ENCODE results near the gene ABHD13.
"Not testable (repeated sequence)": the region's sequence is repeated elsewhere in the genome, so short reads cannot be mapped to it uniquely, and the experiment has no call there.

The ABHD13 gene

DNA sequence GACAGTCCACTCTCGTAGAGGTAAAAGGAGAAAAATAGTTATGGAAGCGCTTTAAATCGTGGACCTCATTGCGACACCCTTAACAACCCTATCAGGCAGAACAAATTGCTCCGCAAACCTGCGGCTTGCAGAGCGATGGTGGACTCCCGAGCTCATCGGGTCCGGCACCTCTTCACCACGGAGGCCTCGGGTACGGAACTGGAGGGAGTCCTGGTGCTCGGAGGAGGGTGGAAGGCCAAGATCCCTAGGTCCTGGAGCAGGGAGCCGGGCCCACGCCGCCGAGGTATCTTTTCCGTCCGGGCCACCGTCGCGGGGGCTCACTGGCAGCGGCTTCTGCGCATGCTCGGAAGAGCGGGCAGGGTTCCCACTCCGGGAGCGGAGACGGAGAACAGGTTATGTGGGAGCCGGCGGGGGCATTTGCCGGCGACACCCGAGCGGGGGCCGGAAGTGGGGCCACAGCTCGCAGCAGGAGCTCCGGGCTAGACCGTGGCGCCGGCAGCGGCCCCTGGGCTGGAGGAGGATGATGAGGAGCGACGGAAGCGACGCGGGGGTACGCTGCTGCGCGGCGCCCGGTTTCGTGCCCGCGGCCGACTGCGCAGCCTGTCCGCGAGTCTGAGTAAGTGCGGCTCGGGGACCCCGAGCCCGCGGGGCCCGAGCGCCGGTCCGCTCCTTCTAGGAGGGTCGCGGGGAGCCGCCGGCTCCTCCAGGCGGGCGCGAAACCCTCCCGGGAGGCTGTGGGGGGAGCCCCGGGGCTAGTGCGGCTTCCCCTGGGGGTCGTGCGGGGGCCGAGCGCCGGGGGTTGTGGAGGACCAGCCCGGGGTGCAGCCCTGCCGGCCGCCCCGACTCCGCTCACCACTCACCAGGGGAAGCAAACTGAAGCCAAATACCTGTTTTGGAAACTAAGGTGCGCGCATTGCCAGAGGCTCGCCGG is at the start of gene ABHD13:
ABHD13 (plus strand) TSS at position 349 of the 931 bp plus-strand sequence. CDS start 10,827 bp downstream, outside the sequence.
- peak; percentile 76 for DNase-seq (ENCODE audit: low read depth)

DNA sequence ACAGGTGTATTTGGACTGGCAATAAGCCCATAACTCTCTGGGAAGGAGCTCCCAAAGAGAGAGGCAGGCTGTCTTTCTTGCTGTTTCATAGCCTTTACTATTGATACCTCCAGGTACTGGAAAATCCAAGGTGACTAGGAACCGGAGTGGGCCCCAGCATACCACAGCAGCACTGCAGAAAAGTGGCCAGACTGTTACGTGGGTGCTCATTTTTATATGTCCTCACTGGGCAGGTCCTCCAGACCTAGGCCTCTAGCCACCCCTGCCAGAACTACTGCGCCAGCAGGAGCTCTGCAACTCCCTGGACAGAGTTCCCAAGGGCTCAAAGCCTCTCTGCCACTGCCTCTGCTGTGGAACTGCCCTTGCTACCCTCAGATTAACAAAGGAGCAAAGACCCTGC is 49.3 kb upstream of the ABHD13 start:
- DNase-seq (ENCODE audit: low read depth), result no peak

DNA sequence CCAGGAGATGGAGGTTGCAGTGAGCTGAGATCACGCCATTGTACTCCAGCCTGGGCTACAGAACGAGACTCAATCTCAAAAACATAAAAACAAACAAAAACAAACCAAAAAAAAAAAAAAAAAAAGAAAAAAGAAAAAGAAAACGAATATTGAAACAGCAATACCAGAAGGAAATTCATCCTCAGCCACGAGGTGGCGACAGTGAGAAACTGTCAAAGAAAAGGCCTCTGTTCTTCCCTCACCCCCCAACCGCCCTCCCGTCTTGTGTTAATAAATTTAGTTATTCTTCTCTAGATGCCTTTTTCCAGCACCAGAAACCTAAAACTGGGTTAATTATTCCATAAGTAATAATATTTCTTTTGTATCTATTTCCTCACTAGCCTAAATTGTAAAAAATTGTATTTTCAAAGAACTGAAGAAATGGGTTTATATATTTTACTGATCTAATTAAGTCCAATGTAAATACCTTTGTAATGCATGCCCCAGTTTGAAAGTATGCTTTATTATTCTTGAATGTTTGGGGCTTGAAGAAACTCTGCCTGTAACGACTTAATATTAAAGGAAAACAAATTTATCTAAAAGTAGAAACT is 41.4 kb upstream of the ABHD13 start:
- DNase-seq (ENCODE audit: low read depth), result no peak

DNA sequence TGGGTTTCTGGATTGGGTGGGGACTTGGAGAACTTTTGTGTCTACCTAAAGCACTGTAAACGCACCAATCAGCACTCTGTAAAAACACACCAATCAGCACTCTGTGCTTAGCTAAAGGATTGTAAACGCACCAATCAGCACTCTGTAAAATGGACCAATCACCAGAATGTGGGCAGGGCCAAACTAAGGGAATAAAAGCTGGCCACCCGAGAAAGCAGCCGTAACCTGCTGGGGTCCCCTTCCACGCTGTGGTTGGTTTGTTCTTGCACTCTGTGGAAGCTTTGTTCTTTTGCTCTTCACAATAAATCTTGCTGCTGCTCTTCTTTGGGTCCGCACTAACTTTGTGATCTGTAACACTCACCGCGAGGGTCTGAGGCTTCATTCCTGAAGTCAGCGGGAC is 40.1 kb upstream of the ABHD13 start:
- no peak for DNase-seq (ENCODE audit: low read depth)

DNA sequence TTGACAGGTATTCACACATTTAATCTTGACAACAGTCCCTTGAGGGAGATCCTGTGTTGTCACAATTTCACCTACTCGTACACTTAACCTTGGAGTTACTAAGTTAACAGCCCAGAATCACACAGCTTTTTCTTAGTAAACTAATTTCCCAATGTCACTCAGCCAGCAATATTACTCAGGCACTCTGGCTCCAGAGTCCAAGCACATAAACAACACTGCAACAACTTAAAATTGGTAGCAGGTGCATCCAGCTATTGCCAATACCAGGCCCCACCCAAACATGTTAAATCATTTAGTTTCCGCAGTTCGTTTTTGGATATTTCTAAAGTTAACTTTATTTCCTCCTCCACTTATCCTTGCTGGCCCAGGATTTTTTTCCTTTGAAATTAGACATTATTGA is 35.5 kb upstream of the ABHD13 start:
- DNase-seq (ENCODE audit: low read depth), result no peak

DNA sequence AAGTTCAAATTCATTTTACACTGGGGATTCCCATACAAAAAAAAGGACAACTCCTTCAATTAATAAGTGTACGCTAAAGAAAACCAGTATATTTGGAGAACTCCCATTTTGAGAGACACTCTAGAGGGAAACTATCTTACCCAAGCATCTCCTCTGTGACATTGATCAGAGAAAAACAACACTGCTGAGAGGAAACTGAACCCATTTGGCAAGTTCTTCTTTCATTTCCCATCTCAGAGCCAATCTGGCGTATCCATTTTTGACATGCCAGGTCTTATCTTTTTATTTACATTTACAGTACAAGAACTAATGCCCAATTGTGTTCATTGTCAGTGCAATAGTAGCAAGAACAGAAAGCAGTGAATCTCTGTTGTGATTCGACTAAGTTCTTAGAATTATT is 33.0 kb upstream of the ABHD13 start:
- DNase-seq (ENCODE audit: low read depth), result no peak

DNA sequence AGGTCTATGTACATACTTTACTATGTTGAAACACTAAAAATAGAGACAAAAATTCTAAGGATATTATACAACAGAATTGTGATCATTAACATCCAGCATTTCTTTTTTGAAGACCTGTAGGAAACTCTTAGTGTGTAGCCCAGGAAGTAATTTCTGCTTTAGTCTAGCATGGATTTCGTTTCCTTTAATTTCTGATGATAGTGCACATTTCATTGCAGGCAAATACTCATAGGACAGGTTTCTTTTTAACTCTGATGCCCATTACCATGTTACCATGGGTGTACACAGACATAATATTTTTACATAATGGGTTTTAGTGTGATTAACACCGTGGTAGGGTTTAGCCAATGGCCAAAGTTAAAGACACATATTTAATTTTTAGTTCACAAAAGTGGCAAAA is 29.9 kb upstream of the ABHD13 start:
- no peak for DNase-seq (ENCODE audit: low read depth)

DNA sequence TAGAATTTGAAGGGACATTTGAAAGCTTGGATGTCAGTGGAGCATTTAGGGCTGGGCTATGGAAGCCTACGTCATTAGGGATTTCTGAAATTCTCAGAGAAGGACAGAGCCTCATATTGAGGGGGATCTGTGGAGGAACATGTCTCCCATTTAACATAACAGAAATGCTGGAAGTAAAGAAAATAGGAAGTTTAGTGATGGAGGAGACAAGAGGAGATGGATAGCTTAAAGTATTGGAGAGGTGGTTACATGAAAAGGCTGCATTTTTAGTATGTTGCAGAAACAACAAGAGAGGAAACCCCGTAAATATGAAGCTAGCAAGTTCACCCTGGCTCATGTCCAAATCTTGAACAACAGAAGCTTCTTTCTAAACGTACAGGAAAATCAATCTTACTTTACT is 27.3 kb upstream of the ABHD13 start:
- no peak for DNase-seq (ENCODE audit: low read depth)

DNA sequence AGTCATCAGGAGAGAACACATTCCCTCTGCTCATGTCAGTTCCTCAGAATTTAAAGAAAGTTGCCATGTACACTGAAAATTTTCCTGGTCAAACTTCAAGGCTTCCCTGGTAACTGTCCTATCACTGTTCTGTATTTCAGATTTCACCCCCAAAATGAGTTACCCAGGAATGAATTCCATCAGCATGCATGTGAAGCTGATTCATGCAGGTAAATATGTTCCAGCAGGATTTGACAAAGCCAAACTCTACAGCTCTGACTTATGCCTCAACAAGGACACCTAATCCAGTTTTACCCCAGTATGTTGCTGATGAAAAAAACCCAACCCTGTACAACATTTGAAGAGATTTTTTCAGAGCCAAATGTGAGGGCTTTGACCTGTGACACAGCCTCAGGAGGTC is 24.4 kb upstream of the ABHD13 start:
- DNase-seq (ENCODE audit: low read depth), result no peak

DNA sequence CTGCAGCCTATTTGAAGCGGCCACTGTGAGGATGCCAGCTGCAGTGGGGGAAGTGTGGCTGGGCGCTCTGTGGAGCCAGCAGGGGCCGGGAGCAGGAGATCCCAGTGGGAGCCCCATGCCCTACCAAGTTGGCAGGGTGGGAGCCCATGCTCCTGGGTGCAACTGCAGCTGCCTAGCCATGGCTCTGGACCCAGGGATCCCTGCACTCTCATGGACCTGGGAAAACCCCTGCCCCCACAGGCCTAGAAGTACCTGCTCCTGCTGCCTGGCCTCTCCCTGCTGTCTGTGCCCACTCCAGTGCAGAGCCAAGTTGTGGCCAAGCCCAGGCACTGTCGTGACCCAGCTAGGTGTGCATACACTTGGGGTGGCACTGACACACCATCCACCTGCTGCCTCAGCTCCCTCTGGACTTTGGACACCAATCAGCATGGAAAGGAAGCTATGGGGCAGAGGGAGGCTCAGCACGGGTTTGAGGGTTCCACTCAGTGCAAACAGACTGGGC is 23.7 kb upstream of the ABHD13 start:
- DNase-seq (ENCODE audit: low read depth), result no peak

DNA sequence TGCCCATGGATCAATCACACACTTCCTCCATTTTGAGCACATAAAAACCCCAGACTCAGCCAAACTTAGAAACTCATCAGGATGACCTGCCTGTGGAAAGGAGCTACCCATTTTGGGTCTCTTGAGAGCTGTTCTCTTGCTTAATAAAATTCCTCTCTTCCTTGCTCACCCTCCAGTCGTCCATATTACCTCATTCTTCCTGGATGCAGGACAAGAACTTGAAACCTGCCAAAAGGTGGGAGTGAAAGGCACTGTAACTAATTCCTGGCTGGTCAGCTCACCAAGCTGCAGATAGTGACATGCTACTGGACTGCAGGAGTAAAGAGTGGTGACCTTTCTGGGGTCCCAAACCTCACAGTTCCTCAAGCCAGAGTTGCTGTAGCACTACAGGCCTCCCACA is 23.0 kb upstream of the ABHD13 start:
- no peak for DNase-seq (ENCODE audit: low read depth)

DNA sequence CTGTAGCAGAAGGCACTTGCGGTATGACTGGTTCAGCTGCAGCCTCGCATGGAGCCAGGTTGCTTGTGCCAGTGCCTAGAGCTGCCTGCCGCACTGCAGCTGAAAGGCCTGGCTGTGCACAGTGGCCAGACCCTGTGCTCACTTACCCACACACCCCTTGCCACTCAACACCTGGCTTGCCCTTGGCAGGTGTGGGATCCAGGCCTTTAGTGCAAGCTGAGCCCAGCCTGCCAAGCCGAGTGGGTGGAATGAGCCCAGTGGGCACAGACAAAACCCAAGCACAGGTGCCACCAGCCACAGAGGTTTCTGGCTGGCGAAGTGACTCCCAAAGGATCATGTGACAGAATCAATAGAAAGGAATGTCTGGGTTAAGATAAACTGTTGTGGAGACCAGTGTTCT is 22.3 kb upstream of the ABHD13 start:
- no peak for DNase-seq (ENCODE audit: low read depth)

DNA sequence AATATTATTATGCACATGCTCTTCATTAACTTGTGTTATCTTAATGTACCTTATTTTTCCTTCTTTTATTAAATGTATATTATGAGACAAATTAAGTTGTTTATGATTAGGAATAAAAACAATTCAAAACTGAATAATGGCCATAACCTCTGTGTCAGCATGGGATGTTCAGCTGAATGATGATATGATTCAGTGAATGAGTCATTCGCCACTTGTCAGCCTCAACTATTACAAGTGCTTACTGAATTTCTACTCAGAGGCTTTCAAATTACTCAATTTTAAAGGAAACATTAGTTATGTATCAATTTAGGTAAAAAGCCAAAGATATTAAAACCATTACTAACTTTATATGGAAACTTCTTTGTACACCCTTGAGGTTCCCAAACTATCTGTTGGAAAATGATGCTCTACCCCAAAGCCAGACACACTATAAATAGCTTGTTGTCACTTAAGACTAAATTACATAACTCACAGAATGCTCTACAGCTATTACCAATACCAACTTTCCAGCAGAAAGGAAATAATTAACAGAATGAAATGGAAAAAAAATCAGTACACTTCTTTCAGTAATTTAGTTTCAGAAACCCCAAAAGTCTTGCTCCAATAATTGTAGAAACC is 17.3 kb upstream of the ABHD13 start:
- DNase-seq (ENCODE audit: low read depth), result no peak

DNA sequence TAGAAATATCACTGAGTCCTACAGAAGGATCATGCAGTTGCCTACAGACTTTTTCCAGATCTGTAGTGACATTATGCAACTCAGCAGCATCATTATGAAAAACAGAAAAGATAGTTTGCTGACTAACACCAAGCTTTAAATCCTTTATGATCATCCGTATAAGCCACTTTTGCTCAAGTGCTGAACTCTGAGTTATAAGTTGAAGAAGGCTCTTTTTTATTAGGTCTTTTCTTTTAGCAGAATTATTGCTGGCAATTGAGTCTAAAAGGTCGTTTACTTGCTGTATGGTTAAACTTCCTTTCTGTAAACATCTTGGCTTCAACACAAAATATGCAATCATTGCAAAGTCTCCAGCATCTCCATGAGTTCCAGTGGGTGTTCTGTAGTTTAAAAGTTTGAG is 7.6 kb upstream of the ABHD13 start:
- no peak for DNase-seq (ENCODE audit: low read depth)

DNA sequence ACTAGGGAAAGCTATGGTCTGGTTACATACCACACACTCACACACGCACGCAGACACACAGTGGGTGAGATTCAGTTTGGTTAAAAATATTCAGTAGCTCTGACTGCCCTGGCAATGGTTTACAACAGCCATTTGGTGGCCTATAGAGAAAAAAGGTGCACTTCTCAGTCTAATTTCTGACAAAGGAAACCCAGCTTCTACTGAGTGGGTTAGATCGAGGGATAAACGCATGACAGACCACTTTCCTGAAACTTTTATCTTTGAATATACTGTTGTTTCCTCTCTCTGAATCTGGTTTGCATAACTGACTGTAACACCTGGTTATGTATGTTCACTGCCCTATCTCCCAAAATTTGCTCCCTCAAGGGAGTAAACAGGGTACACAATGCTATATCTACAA is 5.3 kb upstream of the ABHD13 start:
- DNase-seq (ENCODE audit: low read depth), result no peak

DNA sequence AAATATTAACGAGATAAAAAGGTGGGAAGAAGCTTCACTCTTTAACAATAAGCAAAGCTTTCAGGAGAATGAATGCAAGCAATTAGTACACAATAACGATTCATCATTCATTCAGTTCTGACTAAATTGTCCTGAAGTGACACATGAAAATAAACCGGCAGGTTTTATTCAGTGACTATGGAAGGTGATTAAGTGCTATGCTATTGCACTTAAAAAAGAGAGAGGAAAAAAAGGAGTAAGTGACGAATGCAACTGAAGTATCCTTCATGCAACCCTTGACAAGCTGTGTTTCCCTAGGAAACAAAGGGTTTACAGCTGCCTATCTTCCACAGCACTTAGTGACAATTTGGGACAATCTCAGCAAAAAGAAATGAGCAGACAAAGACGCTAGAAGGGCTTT is 4.2 kb upstream of the ABHD13 start:
- no peak for DNase-seq (ENCODE audit: low read depth)

DNA sequence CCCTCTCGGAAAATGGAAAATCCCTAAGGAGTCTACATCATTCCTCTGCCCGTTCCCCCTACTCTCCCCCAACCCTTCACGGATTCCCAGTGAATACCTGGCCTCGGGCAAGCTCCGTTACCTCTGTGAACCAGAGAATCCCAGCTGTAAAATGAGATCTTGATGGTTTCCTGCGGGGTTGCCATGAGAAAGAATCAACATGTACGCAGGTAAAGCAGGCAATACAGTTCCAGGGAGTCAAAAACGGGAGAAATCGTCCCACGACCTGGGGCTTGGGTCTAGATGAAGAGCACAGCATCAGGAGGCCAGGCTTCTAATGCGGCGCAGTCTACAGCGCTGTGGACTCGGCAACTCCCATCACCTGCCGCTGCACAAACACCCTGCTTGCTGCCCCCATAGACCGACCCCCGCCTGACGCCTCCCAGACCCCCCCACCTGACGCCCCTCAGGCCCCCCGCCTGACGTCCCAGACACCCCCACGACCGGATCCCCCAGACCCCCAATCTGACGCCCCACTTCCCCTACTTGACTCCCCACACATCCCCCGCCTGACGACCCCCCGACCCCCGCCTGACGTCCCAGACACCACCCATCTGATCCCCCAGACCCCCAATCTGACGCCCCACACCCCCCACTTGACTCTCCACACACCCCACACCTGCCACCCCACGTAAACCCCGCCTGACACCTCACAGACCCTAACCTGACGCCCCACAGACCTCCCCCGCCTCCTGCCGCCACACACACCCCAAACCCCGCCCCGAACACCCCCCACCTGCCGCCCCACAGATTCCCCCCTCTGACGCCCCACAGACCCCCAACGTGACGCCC is 3.5 kb upstream of the ABHD13 start:
- no peak for DNase-seq (ENCODE audit: low read depth)

DNA sequence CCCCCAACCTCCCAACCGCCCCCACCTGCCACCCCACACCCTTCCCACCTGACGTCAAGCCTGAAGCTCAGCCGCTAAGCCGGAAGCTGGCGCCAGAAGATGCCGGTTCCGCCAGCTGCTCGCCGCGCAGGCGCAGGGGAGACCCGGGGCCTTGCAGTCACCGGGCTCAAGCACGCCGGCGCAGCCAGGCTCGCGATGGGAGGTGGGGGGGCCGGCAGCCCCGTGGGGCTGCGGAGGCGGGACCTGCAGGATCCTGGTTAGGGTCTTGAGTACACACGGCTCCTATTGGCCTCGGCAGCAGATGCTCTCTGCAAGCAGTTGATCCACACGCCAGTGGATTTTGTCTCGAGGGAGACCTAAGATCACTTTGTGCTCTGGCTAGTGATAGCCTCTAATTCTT is 2.8 kb upstream of the ABHD13 start, which contains the start of gene LIG4:
LIG4 (minus strand) TSS at position 101 of the 400 bp plus-strand sequence. CDS start 4,268 bp downstream, outside the sequence.
- peak; percentile 90 for DNase-seq (ENCODE audit: low read depth)

DNA sequence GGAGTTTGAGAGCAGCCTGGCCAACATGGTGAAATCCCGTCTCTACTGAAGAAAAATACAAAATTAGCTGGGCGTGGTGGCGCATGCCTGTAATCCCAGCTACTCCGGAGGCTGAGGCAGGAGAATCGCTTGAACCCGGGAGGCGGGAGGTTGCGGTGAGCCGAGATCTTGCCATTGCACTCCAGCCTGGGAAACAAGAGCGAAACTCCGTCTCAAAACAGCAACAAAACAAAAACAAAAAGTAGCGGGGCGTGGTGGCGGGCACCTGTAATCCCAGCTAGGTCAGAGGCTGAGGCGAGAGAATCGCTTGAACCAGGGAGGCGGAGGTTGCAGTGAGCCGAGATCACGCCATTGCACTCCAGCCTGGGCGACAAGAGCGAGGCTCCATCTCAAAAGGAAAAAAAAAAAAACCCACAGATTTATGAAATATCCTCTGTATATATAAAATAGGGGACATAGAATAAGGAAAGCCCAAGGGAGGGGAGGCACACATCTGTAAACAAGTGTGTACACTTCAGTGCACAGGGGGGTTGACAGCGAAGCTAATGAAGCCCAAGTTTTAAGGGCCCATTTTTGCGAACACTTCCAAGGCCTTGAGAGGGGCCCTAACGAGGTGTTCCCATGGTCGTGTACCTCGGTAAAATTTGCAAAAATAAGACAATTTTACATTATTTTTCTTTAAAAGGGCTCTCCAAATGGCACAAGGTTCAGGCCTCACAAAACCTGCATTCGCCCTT is 717 bp upstream of the ABHD13 start:
- DNase-seq (ENCODE audit: low read depth), result not testable (repeated sequence)

DNA sequence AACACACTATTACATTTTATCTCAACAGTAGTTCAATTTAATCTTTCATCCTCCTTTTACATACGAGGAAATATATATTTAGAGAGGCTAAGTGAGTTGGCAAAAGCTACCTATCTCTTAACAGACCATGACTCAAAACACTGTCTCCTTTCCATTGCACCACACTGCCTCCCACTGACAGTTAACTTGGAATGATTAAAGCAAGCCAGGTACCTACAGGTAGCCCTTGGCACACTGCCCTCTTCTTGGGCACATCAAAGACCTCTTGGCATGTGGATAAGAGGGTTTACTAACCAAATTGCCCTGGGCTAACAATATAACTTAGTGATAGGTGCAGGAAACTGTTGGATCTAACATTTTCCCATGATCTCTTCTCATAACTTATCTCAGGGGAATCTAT is 1.8 kb downstream of the ABHD13 start:
- no peak for DNase-seq (ENCODE audit: low read depth)

Data from fibroblast of the conjunctiva (primary cell).